GM21367 (cell line): Measurements from ENCODE around the gene PRDM5.
"Not testable (repeated sequence)": the region's sequence is repeated elsewhere in the genome, so short reads cannot be mapped to it uniquely, and the experiment has no call there.

Experiments
- ATAC-seq: cut with Tn5 transposase; IDR thresholded peaks from one replicate; pipeline ENCODE4 v1.9.1; 2021; ENCODE audit not compliant: unreplicated experiment

PRDM5 gene

DNA sequence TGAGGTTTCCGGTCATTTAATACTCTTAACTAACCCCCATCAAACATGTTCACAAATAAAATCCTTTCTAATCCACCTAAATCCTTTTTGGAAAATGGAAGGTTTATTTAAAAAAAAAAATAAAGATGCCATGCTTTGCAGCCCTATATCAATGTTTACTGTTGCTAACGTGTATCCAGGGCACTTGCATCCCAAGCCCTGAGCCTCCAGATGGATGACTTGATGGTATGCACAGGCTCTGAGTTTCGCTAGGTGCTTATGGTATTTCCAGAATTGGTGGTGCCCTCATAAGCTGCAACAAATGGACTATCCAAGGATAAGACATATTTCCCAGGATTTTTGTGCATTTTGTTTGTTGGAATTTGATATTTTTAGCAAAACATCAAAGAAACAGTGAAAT lies 257.7 kb downstream of the PRDM5 start:
- no peak for ATAC-seq

- ATAC-seq: no peak
Observed at GRCh38 chr4:120659616-120660170, 262.8 kb downstream of the PRDM5 start.

DNA sequence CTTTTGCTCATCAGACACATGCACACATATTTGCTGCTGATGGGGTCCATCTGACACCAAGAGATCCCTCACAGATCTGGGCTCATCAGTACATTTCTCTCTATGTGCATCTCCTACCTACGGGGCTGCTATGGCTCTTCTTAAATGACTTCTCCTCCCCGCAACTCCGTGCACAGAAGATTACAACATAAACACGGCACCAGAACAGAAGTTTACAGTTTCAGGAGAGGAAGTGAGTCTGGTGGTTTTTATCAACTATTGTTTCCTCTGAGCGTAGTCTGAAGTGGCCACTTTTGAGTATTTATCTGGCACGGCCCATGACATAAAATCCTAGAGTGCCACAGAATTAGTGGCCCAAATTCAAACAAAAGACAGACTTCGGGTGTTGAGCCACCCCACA lies 263.8 kb downstream of the PRDM5 start:
- no peak for ATAC-seq

DNA sequence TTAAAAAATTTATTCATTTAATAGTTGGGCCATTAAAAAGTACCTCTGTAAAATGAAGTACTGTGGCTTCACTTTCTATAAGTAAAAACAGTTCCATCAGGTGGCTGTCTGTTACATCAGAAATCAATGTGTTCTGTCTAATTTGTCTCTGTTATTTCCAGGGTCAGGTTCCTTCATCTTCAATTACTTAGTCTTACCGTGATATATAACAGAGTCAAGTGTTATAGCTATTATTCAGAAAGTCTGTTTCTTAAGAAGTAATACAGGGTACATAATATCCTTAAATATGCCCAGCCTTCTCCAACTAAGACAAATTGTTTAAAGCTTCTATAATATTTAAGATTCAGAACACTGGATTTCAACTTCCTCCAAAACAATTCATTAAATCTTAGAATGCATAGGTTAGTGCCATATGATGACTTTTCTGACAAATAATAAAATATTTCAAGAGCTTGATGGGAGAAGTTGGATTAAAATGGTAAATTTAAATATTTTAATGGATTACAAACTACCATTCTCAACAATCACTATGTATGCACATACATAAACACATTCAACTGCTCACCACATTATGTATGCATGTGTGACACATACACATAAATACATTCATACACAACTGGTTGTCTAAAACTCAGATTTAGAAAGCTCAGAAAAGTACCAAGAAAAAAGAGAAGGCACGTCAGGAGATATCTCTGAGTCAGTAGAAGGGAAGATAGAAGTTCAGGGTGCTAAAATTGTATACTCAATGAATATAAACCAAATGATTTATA lies 268.5 kb downstream of the PRDM5 start:
- ATAC-seq: no peak

GRCh38 chr4:120648336-120648735 lies 274.2 kb downstream of the PRDM5 start:
- not testable (repeated sequence) for ATAC-seq
